K562 (cell line): Measurements from ENCODE around the gene KRTAP5-5. TPM values are rescaled to one million over a fixed set of nuclear protein-coding genes. Genes with fewer than 3 reads are reported as not detected.

Experiments
- ATAC-seq: fragments of 200-7000 bp; cut with Tn5 transposase; 3 replicates; pipeline ENCODE4 v1.9.1; 2020; ENCODE audit warnings: moderate library complexity
- BruUV-seq: library from RNA; stranded (reverse); fragments of 400-500 nt; replicated peaks from 2 replicates; lab custom pipeline; 2021; lab: Mats Ljungman, UMichigan
- CTCF ChIA-PET: fragments of 300-600 bp; formaldehyde crosslinking; extraction: SDS; loops from one replicate; lab custom pipeline; 2021; ENCODE audit warnings: low intra/inter-chr PET ratio; lab: Yijun Ruan, JAX
- POLR2A ChIA-PET: fragments of 300-600, 350-650 bp; sonication (Branson Sonifier 250); formaldehyde crosslinking; extraction: SDS; loops from one replicate; lab custom pipeline; 2021; ENCODE audit warnings: antibody characterized with exemption, inconsistent platforms; lab: Yijun Ruan, JAX
- DNase-seq, 4 experiments: peaks; one replicate each; pipeline versions ENCODE4 v3.0.0 to v3.0.0-alpha.2; 2011 to 2018; ENCODE audit warnings: low spot score in 3 of 4, mixed read lengths in 3 of 4; ENCODE audit errors: extremely low read depth in 1 of 4
- FAIRE-seq: peaks from 2 replicates; lab custom pipeline; 2011; peaks lifted over from hg19 to GRCh38; lab: Jason Lieb, UNC
- H2AFZ ChIP-seq: 2 replicates; pipeline ENCODE4 v1.6.0; 2011; ENCODE audit warnings: low read depth, low read length, control low read depth, inconsistent platforms
- H3K27ac ChIP-seq: fragments of 200-600 bp; 3 replicates; pipeline ENCODE4 v1.8.0; 2011; ENCODE audit warnings: low read depth, mild to moderate bottlenecking, control low read depth, inconsistent platforms, low read length, moderate library complexity, mixed read lengths; ENCODE audit errors: extremely low read depth
- H3K27me3 ChIP-seq, 2 experiments: fragments of 300-600 bp in 1 of 2; 2 replicates in 1 of 2; 3 replicates in 1 of 2; pipeline versions ENCODE4 v1.6.0 to v1.8.0; 2011; ENCODE audit warnings: inconsistent platforms in 2 of 2, low read length in 2 of 2, mild to moderate bottlenecking in 1 of 2, mixed read lengths in 1 of 2, moderate library complexity in 1 of 2; ENCODE audit not compliant: control insufficient read depth in 2 of 2, insufficient read depth in 2 of 2
- H3K36me3 ChIP-seq: fragments of 300-600 bp; 3 replicates; pipeline ENCODE4 v1.8.0; 2011; ENCODE audit warnings: mild to moderate bottlenecking, low read length, inconsistent platforms; ENCODE audit not compliant: control insufficient read depth, insufficient read depth
- H3K4me1 ChIP-seq, 2 experiments: fragments of 200-600 bp in 1 of 2; replicated peaks in 1 of 2; 2 replicates in 1 of 2; 3 replicates in 1 of 2; pipeline versions ENCODE4 v1.5.1 to v1.8.0; 2011; ENCODE audit warnings: inconsistent platforms in 2 of 2, low read length in 2 of 2, mild to moderate bottlenecking in 1 of 2, mixed read lengths in 1 of 2, moderate library complexity in 1 of 2; ENCODE audit not compliant: control insufficient read depth in 2 of 2, insufficient read depth in 2 of 2
- H3K4me2 ChIP-seq: 2 replicates; pipeline ENCODE4 v1.6.1; 2011; ENCODE audit warnings: low read length, control low read depth, inconsistent platforms, mixed read lengths; ENCODE audit not compliant: insufficient read depth
- H3K4me3 ChIP-seq: fragments of 200-600 bp; sonication (generic), shearing (Covaris generic); 2 replicates; pipeline ENCODE4 v1.5.1; 2016; ENCODE audit warnings: control low read depth, inconsistent platforms
- H3K79me2 ChIP-seq: fragments of 200-600 bp; 3 replicates; pipeline ENCODE4 v1.8.0; 2011; ENCODE audit warnings: low read length, inconsistent platforms; ENCODE audit not compliant: control insufficient read depth, insufficient read depth
- H3K9ac ChIP-seq, 2 experiments: 2 replicates each; pipeline versions ENCODE4 v1.6.0 to v1.6.1; 2011; ENCODE audit warnings: low read depth in 2 of 2, low read length in 2 of 2, control low read depth in 1 of 2, inconsistent platforms in 1 of 2, mild to moderate bottlenecking in 1 of 2, mixed read lengths in 1 of 2; ENCODE audit not compliant: insufficient read depth in 1 of 2
- H3K9me1 ChIP-seq: one replicate; pipeline ENCODE4 v1.6.0; 2011; ENCODE audit warnings: inconsistent platforms, mild to moderate bottlenecking, low read length, moderate library complexity; ENCODE audit not compliant: control insufficient read depth, insufficient read depth
- H3K9me3 ChIP-seq: replicated peaks from 2 replicates; pipeline ENCODE4 v1.5.1; 2011; ENCODE audit warnings: low read depth, low read length, inconsistent platforms; ENCODE audit not compliant: control insufficient read depth, insufficient read depth
- H4K20me1 ChIP-seq: replicated peaks from 2 replicates; pipeline ENCODE4 v1.6.1; 2011; ENCODE audit warnings: low read length, inconsistent platforms, mixed read lengths; ENCODE audit not compliant: control insufficient read depth, insufficient read depth
- CREBBP ChIP-seq: IDR thresholded peaks from one replicate; pipeline ENCODE4 v1.6.1; 2012; ENCODE audit warnings: low read depth, mild to moderate bottlenecking, control low read depth, inconsistent platforms, low read length
- ELF1 ChIP-seq: fragments of 200-800 bp; sonication (Bioruptor generic); IDR thresholded peaks from 2 replicates; pipeline ENCODE4 v1.6.1; 2016; ENCODE audit warnings: missing genetic modification characterization, missing compliant biosample characterization
- ELF2 ChIP-seq: fragments of 250-450 bp; sonication (Bioruptor Pico); IDR thresholded peaks from 2 replicates; pipeline ENCODE4 v1.5.0; 2021; ENCODE audit warnings: mild to moderate bottlenecking
- EZH2 ChIP-seq: IDR thresholded peaks from 2 replicates; pipeline ENCODE4 v1.6.1; 2012; ENCODE audit warnings: low read depth, mild to moderate bottlenecking, inconsistent platforms, low read length, borderline replicate concordance
- FOXJ2 ChIP-seq: fragments of 200-800 bp; sonication (Bioruptor generic); IDR thresholded peaks from 2 replicates; pipeline ENCODE4 v1.6.1; 2016; ENCODE audit warnings: missing genetic modification characterization, missing compliant biosample characterization
- GTF2F1 ChIP-seq: IDR thresholded peaks from 2 replicates; pipeline ENCODE4 v1.6.1; 2011; ENCODE audit warnings: low read depth, low read length, improper control_type of control experiment
- PHB2 ChIP-seq: fragments of 450-650 bp; IDR thresholded peaks from 2 replicates; pipeline ENCODE4 v1.6.1; 2017; ENCODE audit warnings: low read depth
- POLR2AphosphoS2 ChIP-seq: IDR thresholded peaks from 2 replicates; pipeline ENCODE4 v1.6.1; 2012; ENCODE audit warnings: low read length, improper control_type of control experiment
- SMARCE1 ChIP-seq: fragments of 450-650 bp; IDR thresholded peaks from 2 replicates; pipeline ENCODE4 v1.7.1; 2016; ENCODE audit warnings: mild to moderate bottlenecking
- SPI1 ChIP-seq: IDR thresholded peaks from 2 replicates; pipeline ENCODE4 v1.6.1; 2011; ENCODE audit warnings: low read depth, low read length, control low read depth, borderline replicate concordance
- TFAP4 ChIP-seq: sonication (generic); formaldehyde crosslinking; IDR thresholded peaks from 2 replicates; pipeline ENCODE4 v1.8.0; 2022; ENCODE audit warnings: missing genetic modification reagents, mild to moderate bottlenecking, moderate library complexity, borderline replicate concordance
- ZFP1 ChIP-seq: fragments of 450-650 bp; formaldehyde crosslinking; IDR thresholded peaks from 2 replicates; pipeline ENCODE4 v1.4.0; 2020; ENCODE audit warnings: mild to moderate bottlenecking, mixed read lengths
- ZNF347 ChIP-seq: fragments of 450-650 bp; formaldehyde crosslinking; IDR thresholded peaks from 2 replicates; pipeline ENCODE4 v1.4.0; 2020; ENCODE audit warnings: low read depth, mild to moderate bottlenecking, moderate library complexity
- ZNF583 ChIP-seq: fragments of 250-450 bp; sonication (Bioruptor Pico); IDR thresholded peaks from 2 replicates; pipeline ENCODE4 v1.4.0; 2020
- WGBS: fragments of 100-300 bp; shearing (Covaris generic); methylation state at CpG from one replicate; pipeline ENCODE4 v1.1.6; 2016; ENCODE audit warnings: low coverage, mixed read lengths; ENCODE audit not compliant: insufficient coverage; ENCODE audit errors: missing lambda C conversion rate; 5-methylcytosine and 5-hydroxymethylcytosine counted together
- in situ Hi-C: fragments of 300-500 bp; cut with MboI; formaldehyde crosslinking; loops from 4 replicates; pipeline ENCODE4 v1.15.0; 2018; ENCODE audit warnings: inconsistent platforms, mixed read lengths
- intact Hi-C: fragments of 100-400 bp; cut with micrococcal nuclease; formaldehyde crosslinking; loops from 2 replicates; pipeline ENCODE4 v1.14.2; 2022
- polyA plus RNA-seq, 8 experiments: library from polyadenylated mRNA; depleted of rRNA in 4 of 8; stranded (reverse) in 5 of 8; unstranded in 3 of 8; fragments of >200 nt; fragmentation: Nextera tagmentation in 2 of 8; fragmentation: Illumina TruSeq in 1 of 8; extraction: Ambion mirVana in 2 of 8; extraction: Trizol in 1 of 8; gene quantifications; 2 replicates each; pipeline versions ENCODE4 v1.2.1 to v1.2.3, GENCODE V29; 2011 to 2014; ENCODE audit warnings: inconsistent platforms in 1 of 8, missing spikeins in 1 of 8
- total RNA-seq, 7 experiments: library from RNA; depleted of rRNA in 6 of 7; stranded (reverse); fragments of >200 nt in 6 of 7; fragmentation: Illumina TruSeq in 2 of 7; extraction: Trizol in 2 of 7; gene quantifications; 2 replicates each; pipeline versions ENCODE4 v1.2.1 to v1.2.3, GENCODE V29; 2011 to 2021; ENCODE audit warnings: low replicate concordance in 1 of 7

KRTAP5-5 gene
- total and polyA plus RNA-seq, 9 of the 15 experiments (the other 6 are each of a cell fraction or from before 2014, with no cell fraction given) = not detected

- TF ChIP-seq GTF2F1 = no peak
- TF ChIP-seq ELF2 (CRISPR knock-in tag) = no peak
Observed at GRCh38 chr11:1643146-1643690, 13.6 kb downstream of the KRTAP5-5 start (continued).

GRCh38 chr11:1644601-1645356, 15.2 kb downstream of the KRTAP5-5 start:
- no peak overlapping the region for H2AFZ ChIP-seq
- peaks cover 14 to 77% of the 10 kb centered on the region in 2 experiments for H3K27me3 ChIP-seq
- CTCF ChIA-PET = interaction anchor here (0.6 kb wide), 1 partner anchor 309 kb away, joined by 3 read pairs; no protein-coding TSS in a partner anchor
- no peak for FAIRE-seq
- BruUV-seq = no TSS peak
- in situ Hi-C loops (no loop called here), intact Hi-C loops (no loop called here)
- no peak overlapping the region for H3K4me3 ChIP-seq
- H3K4me2 ChIP-seq = no peak overlapping the region
- peaks cover 0 to 14% of the 10 kb centered on the region in 2 experiments; a peak in 2 of 5 replicates for H3K4me1 ChIP-seq
- under 1% methylated on average over 17 of the region's 20 CpGs for WGBS
- no peak for TF ChIP-seq PHB2
- no peak for TF ChIP-seq POLR2AphosphoS2
- TF ChIP-seq CREBBP = no peak
- TF ChIP-seq EZH2 = no peak
- no peak for TF ChIP-seq ELF1 (tag)
- TF ChIP-seq SPI1 = no peak
- TF ChIP-seq ZNF583 (CRISPR knock-in tag) = no peak
- TF ChIP-seq ZFP1 (CRISPR knock-in tag) = no peak
- TF ChIP-seq TFAP4 (CRISPR knock-in tag) = no peak
- no peak for TF ChIP-seq SMARCE1
- TF ChIP-seq FOXJ2 (tag) = no peak
- TF ChIP-seq ZNF347 (CRISPR knock-in tag) = no peak
- no peaks in the 10 kb centered on the region for H3K79me2 ChIP-seq
- no peaks in the 10 kb centered on the region for H3K9me1 ChIP-seq
- no peak for ATAC-seq
- no peak for DNase-seq
- peaks cover 3% of the 10 kb centered on the region; the same call in 1 of the 2 replicates for H4K20me1 ChIP-seq
- no peaks in the 10 kb centered on the region for H3K9me3 ChIP-seq
- POLR2A ChIA-PET = interaction anchor here (1.4 kb wide), 1 partner anchor 8 kb away, joined by 4 read pairs; no protein-coding TSS in a partner anchor
- no peak overlapping the region for H3K27ac ChIP-seq
- H3K36me3 ChIP-seq = no peaks in the 10 kb centered on the region
- H3K9ac ChIP-seq = no peak overlapping the region
